Transverse colon (tissue), 3 donors: Measurements from ENCODE around the gene ZNF738.

Experiments used
- CTCF ChIP-seq, 5 experiments: fragments of 200-600 bp in 3 of 5; fragments of 450-650 bp in 2 of 5; sonication (generic) in 3 of 5; IDR thresholded peaks; 1 replicate in 2 of 5; 2 replicates in 3 of 5; pipeline ENCODE4 v1.5.1; 2016 to 2017; ENCODE audit warnings: antibody characterized with exemption in 5 of 5, inconsistent platforms in 3 of 5, mild to moderate bottlenecking in 2 of 5, moderate library complexity in 1 of 5
- EP300 ChIP-seq: sonication (generic); formaldehyde crosslinking; IDR thresholded peaks from one replicate; pipeline ENCODE4 v1.6.1; 2017; ENCODE audit warnings: antibody characterized with exemption, low read depth

GRCh38 chr19:21314676-21315075 lies 44.1 kb upstream of the ZNF738 start:
- TF ChIP-seq EP300: no peak
- no peak for TF ChIP-seq CTCF (IDR thresholded peaks at IDR 0.05)
